H1 (cell line): ENCODE measurements around the gene CEP128. TPM values are rescaled to one million over a fixed set of nuclear protein-coding genes. Genes with fewer than 3 reads are reported as not detected.

ENCODE experiments used
- CTCF ChIA-PET: fragments of 300-600 bp; sonication (Branson Sonifier 250); formaldehyde crosslinking; loops from one replicate; lab custom pipeline; 2021; ENCODE audit not compliant: partially characterized antibody; lab: Charles Lee
- POLR2A ChIA-PET: fragments of 300-600 bp; sonication (Branson Sonifier 250); formaldehyde crosslinking; loops from one replicate; lab custom pipeline; 2021; ENCODE audit warnings: inconsistent platforms; ENCODE audit not compliant: partially characterized antibody; lab: Charles Lee
- DNase-seq, 2 experiments: peaks; one replicate each; pipeline versions ENCODE4 v3.0.0 to v3.0.0-alpha.2; 2010 to 2022; ENCODE audit warnings: low spot score in 2 of 2, low read depth in 1 of 2, mixed read lengths in 1 of 2
- FAIRE-seq: peaks from 2 replicates; lab custom pipeline; 2011; peaks lifted over from hg19 to GRCh38; lab: Jason Lieb, UNC
- H2AFZ ChIP-seq: 2 replicates; pipeline ENCODE4 v1.8.1; 2012; ENCODE audit warnings: low read length, inconsistent platforms
- H2AK5ac ChIP-seq: 2 replicates; pipeline ENCODE4 v1.6.1; 2013; ENCODE audit warnings: low read depth, low read length
- H2BK120ac ChIP-seq: replicated peaks from 2 replicates; pipeline ENCODE3; 2013; ENCODE audit warnings: low read depth, low read length, inconsistent platforms
- H2BK12ac ChIP-seq: 2 replicates; pipeline ENCODE4 v1.6.1; 2013; ENCODE audit warnings: low read depth, low read length
- H2BK15ac ChIP-seq: 2 replicates; pipeline ENCODE4 v1.6.1; 2013; ENCODE audit warnings: low read length
- H2BK20ac ChIP-seq: 2 replicates; pipeline ENCODE4 v1.6.1; 2013; ENCODE audit warnings: low read length
- H2BK5ac ChIP-seq: 2 replicates; pipeline ENCODE4 v1.6.1; 2013; ENCODE audit warnings: low read depth, low read length
- H3K14ac ChIP-seq: 2 replicates; pipeline ENCODE4 v1.6.1; 2013; ENCODE audit warnings: inconsistent platforms; ENCODE audit not compliant: insufficient read length
- H3K18ac ChIP-seq: 2 replicates; pipeline ENCODE4 v1.6.1; 2013; ENCODE audit warnings: low read length; ENCODE audit errors: extremely low read depth
- H3K23ac ChIP-seq: 2 replicates; pipeline ENCODE4 v1.6.1; 2013; ENCODE audit warnings: inconsistent platforms; ENCODE audit not compliant: insufficient read length
- H3K23me2 ChIP-seq: 2 replicates; pipeline ENCODE4 v1.6.1; 2013; ENCODE audit warnings: low read depth, low read length
- H3K27ac ChIP-seq: 2 replicates; pipeline ENCODE4 v1.6.1; 2011; ENCODE audit warnings: low read depth, low read length, inconsistent platforms
- H3K27me3 ChIP-seq, 4 experiments: replicated peaks in 1 of 4; 1 replicate in 1 of 4; 2 replicates in 3 of 4; pipeline versions ENCODE4 v1.6.1 to v1.8.1; 2011 to 2013; ENCODE audit warnings: low read length in 3 of 4, mild to moderate bottlenecking in 3 of 4, inconsistent platforms in 2 of 4, mixed read lengths in 2 of 4, moderate library complexity in 1 of 4; ENCODE audit not compliant: control insufficient read depth in 3 of 4, insufficient read depth in 3 of 4; ENCODE audit errors: extremely low read depth in 1 of 4
- H3K36me3 ChIP-seq, 4 experiments: 2 replicates each; pipeline versions ENCODE4 v1.6.1 to v1.8.1; 2011 to 2013; ENCODE audit warnings: mild to moderate bottlenecking in 4 of 4, low read length in 3 of 4, moderate library complexity in 2 of 4, control low read depth in 1 of 4, inconsistent platforms in 1 of 4; ENCODE audit not compliant: insufficient read depth in 4 of 4, control insufficient read depth in 2 of 4
- H3K4ac ChIP-seq: replicated peaks from 2 replicates; pipeline ENCODE3; 2013; ENCODE audit warnings: low read length, low read depth, mixed read lengths, inconsistent platforms; ENCODE audit not compliant: insufficient read length
- H3K4me1 ChIP-seq, 4 experiments: replicated peaks in 1 of 4; 1 replicate in 1 of 4; 2 replicates in 3 of 4; pipeline versions ENCODE4 v1.6.1 to v1.8.1; 2011 to 2013; ENCODE audit warnings: low read length in 3 of 4, inconsistent platforms in 2 of 4, mixed read lengths in 1 of 4; ENCODE audit not compliant: insufficient read depth in 4 of 4, control insufficient read depth in 3 of 4
- H3K4me2 ChIP-seq, 2 experiments: 2 replicates each; pipeline versions ENCODE4 v1.6.1 to v1.8.1; 2011 to 2013; ENCODE audit warnings: low read depth in 2 of 2, low read length in 2 of 2, control low read depth in 1 of 2, inconsistent platforms in 1 of 2, mild to moderate bottlenecking in 1 of 2; ENCODE audit not compliant: insufficient read depth in 1 of 2
- H3K4me3 ChIP-seq, 4 experiments: fragments of 200-600, 300-600 bp in 1 of 4; sonication (generic), shearing (Covaris generic), sonication (Bioruptor Twin) in 1 of 4; 2 replicates each; pipeline versions ENCODE4 v1.5.1 to v1.8.1; 2011 to 2016; ENCODE audit warnings: low read length in 4 of 4, low read depth in 3 of 4, control low read depth in 2 of 4, inconsistent platforms in 2 of 4, mild to moderate bottlenecking in 2 of 4, mixed read lengths in 1 of 4, moderate library complexity in 1 of 4; ENCODE audit not compliant: insufficient read depth in 2 of 4; ENCODE audit errors: extremely low read depth in 1 of 4
- H3K56ac ChIP-seq: replicated peaks from 2 replicates; pipeline ENCODE3; 2013; ENCODE audit warnings: low read depth, mild to moderate bottlenecking, mixed read lengths, low read length, inconsistent platforms; ENCODE audit not compliant: insufficient read length
- H3K79me1 ChIP-seq: 2 replicates; pipeline ENCODE4 v1.6.1; 2013; ENCODE audit warnings: low read depth, low read length, control low read depth
- H3K79me2 ChIP-seq, 2 experiments: 2 replicates each; pipeline versions ENCODE4 v1.6.1 to v1.8.1; 2012 to 2013; ENCODE audit warnings: low read length in 2 of 2, mild to moderate bottlenecking in 2 of 2, inconsistent platforms in 1 of 2; ENCODE audit not compliant: insufficient read depth in 2 of 2, control insufficient read depth in 1 of 2
- H3K9ac ChIP-seq, 4 experiments: replicated peaks in 1 of 4; 1 replicate in 1 of 4; 2 replicates in 3 of 4; pipeline versions ENCODE4 v1.6.1 to v1.8.1; 2011 to 2013; ENCODE audit warnings: low read depth in 3 of 4, low read length in 3 of 4, control low read depth in 2 of 4, mild to moderate bottlenecking in 2 of 4, moderate library complexity in 2 of 4, inconsistent platforms in 1 of 4; ENCODE audit errors: extremely low read depth in 1 of 4
- H3K9me3 ChIP-seq, 2 experiments: 2 replicates each; pipeline versions ENCODE4 v1.6.1 to v1.8.1; 2012 to 2013; ENCODE audit warnings: mild to moderate bottlenecking in 2 of 2, moderate library complexity in 2 of 2, control low read depth in 1 of 2, inconsistent platforms in 1 of 2, low read depth in 1 of 2, low read length in 1 of 2, mixed read lengths in 1 of 2; ENCODE audit not compliant: insufficient read depth in 2 of 2
- H4K20me1 ChIP-seq, 2 experiments: replicated peaks in 1 of 2; 2 replicates each; pipeline versions ENCODE3 to v1.8.1; 2011 to 2013; ENCODE audit warnings: inconsistent platforms in 2 of 2, low read length in 2 of 2, mild to moderate bottlenecking in 1 of 2; ENCODE audit not compliant: insufficient read depth in 2 of 2, control insufficient read depth in 1 of 2
- H4K5ac ChIP-seq: 2 replicates; pipeline ENCODE4 v1.6.1; 2013; ENCODE audit warnings: low read length, low read depth, mixed read lengths, inconsistent platforms; ENCODE audit not compliant: insufficient read length
- H4K8ac ChIP-seq: 2 replicates; pipeline ENCODE4 v1.8.0; 2013; ENCODE audit warnings: mild to moderate bottlenecking, moderate library complexity, low read length, inconsistent platforms; ENCODE audit not compliant: insufficient read depth; ENCODE audit errors: extremely low read depth
- H4K91ac ChIP-seq: replicated peaks from 2 replicates; pipeline ENCODE3; 2013; ENCODE audit warnings: low read length, mixed read lengths, inconsistent platforms; ENCODE audit not compliant: insufficient read length
- BACH1 ChIP-seq: IDR thresholded peaks from 2 replicates; pipeline ENCODE4 v1.6.1; 2012; ENCODE audit warnings: low read length, improper control_type of control experiment
- BCL11A ChIP-seq, 2 experiments: IDR thresholded peaks; one replicate each; pipeline ENCODE4 v1.6.1; 2011; ENCODE audit warnings: low read depth in 2 of 2, low read length in 2 of 2, mild to moderate bottlenecking in 2 of 2
- CHD2 ChIP-seq: IDR thresholded peaks from 2 replicates; pipeline ENCODE4 v1.6.1; 2012; ENCODE audit warnings: low read length, improper control_type of control experiment
- GABPA ChIP-seq: IDR thresholded peaks from 2 replicates; pipeline ENCODE4 v1.6.1; 2011; ENCODE audit warnings: mild to moderate bottlenecking, low read length, moderate library complexity, borderline replicate concordance; ENCODE audit not compliant: insufficient read depth
- KDM5A ChIP-seq: fragments of 200-600 bp; IDR thresholded peaks from 2 replicates; pipeline ENCODE4 v1.7.1; 2012; ENCODE audit warnings: mild to moderate bottlenecking, low read length, inconsistent platforms, mixed read lengths
- MAFK ChIP-seq: IDR thresholded peaks from 2 replicates; pipeline ENCODE4 v1.6.1; 2012; ENCODE audit warnings: low read depth, mild to moderate bottlenecking, improper control_type of control experiment, low read length
- PHF8 ChIP-seq: fragments of 200-600 bp; sonication (generic); conservative IDR thresholded peaks from 2 replicates; pipeline ENCODE4 v1.7.1; 2012; ENCODE audit warnings: low read depth, mild to moderate bottlenecking, inconsistent platforms, low read length, moderate library complexity
- POLR2A ChIP-seq, 2 experiments: IDR thresholded peaks; 1 replicate in 1 of 2; 2 replicates in 1 of 2; pipeline ENCODE4 v1.6.1; 2011; ENCODE audit warnings: low read depth in 2 of 2, low read length in 2 of 2, mild to moderate bottlenecking in 2 of 2; ENCODE audit errors: control extremely low read depth in 1 of 2
- SIRT6 ChIP-seq: IDR thresholded peaks from one replicate; pipeline ENCODE4 v1.7.1; 2012; ENCODE audit warnings: low read length, inconsistent platforms
- TAF1 ChIP-seq: IDR thresholded peaks from 2 replicates; pipeline ENCODE4 v1.6.1; 2011; ENCODE audit warnings: mild to moderate bottlenecking, low read depth, low read length
- YY1 ChIP-seq: IDR thresholded peaks from 2 replicates; pipeline ENCODE4 v1.6.1; 2011; ENCODE audit warnings: low read depth, mild to moderate bottlenecking, low read length
- ZNF274 ChIP-seq: IDR thresholded peaks from 2 replicates; pipeline ENCODE4 v1.7.0; 2012; ENCODE audit warnings: low read length, borderline replicate concordance; ENCODE audit errors: extremely low read depth
- WGBS, 2 experiments: shearing (Covaris generic) in 1 of 2; methylation state at CpG; one replicate each; pipeline versions ENCODE4 v1.1.6 to v1.1.7; 2013 to 2015; ENCODE audit warnings: low lambda C conversion rate in 2 of 2, mixed read lengths in 2 of 2, inconsistent platforms in 1 of 2, low coverage in 1 of 2, missing lambda C conversion rate in 1 of 2; ENCODE audit not compliant: insufficient replicate concordance in 2 of 2, insufficient coverage in 1 of 2, insufficient read length in 1 of 2; ENCODE audit errors: extremely low coverage in 1 of 2, missing lambda C conversion rate in 1 of 2; 5-methylcytosine and 5-hydroxymethylcytosine counted together
- polyA plus RNA-seq, 7 experiments: library from polyadenylated mRNA; depleted of rRNA in 3 of 7; stranded (reverse) in 5 of 7; unstranded in 2 of 7; fragments of >200 nt in 5 of 7; fragments of 200-250 nt in 2 of 7; gene quantifications; 1 replicate in 5 of 7; 2 replicates in 1 of 7; 4 replicates in 1 of 7; pipeline versions ENCODE4 v1.2.1 to v1.2.3, GENCODE V29; 2011 to 2013; ENCODE audit warnings: missing spikeins in 2 of 7, mixed read lengths in 2 of 7
- total RNA-seq: library from RNA; stranded (reverse); fragmentation: NEBNext Ultra II Directional; extraction: Animal tissue kit (Norgen Biotek cat#: 25700); gene quantifications from 2 replicates; pipeline ENCODE4 v1.2.1, GENCODE V29; 2021

Gene CEP128
- total and polyA plus RNA-seq, 2 of the 8 experiments (the other 6 are each of a cell fraction or from before 2014, with no cell fraction given), result 1.9 to 17.0 TPM

DNA sequence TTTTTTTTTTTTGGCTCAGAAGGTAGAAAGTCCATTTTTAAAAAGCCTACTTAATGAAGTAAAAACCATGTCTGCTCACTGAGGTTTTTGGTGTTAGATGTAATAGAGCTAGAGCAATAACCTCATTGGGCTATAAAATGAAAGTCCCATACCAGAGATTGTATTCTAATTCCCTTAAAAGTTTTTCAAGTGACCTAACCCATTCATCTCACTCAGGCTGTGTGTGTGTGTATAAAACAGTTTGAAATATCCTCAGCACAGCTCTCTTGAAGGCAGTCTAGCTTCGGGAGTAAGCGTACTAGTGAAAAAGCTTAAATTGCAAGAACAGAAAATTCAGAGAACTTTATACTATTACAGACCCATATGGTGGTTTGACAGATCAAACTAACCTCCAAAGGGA, 313.8 kb downstream of the CEP128 start:
- no peaks in the 10 kb centered on the region for H3K79me1 ChIP-seq
- no peak overlapping the region for H4K5ac ChIP-seq
- no peak overlapping the region for H3K56ac ChIP-seq
- no peak overlapping the region for H3K9ac ChIP-seq
- no peak overlapping the region for H3K4me3 ChIP-seq
- H3K4me1 ChIP-seq, result no peaks in the 10 kb centered on the region
- no peak overlapping the region for H2AFZ ChIP-seq
- no peak overlapping the region for H2BK15ac ChIP-seq
- H2BK12ac ChIP-seq, result no peak overlapping the region
- H2BK20ac ChIP-seq, result no peak overlapping the region
- no peak overlapping the region for H3K4me2 ChIP-seq
- H2BK5ac ChIP-seq, result no peak overlapping the region
- H4K91ac ChIP-seq, result no peak overlapping the region
- FAIRE-seq (no peak), DNase-seq (no peak)
- no peaks in the 10 kb centered on the region for H3K9me3 ChIP-seq
- WGBS, 2 experiments, result 95% methylated on average over 2 of the region's 2 CpGs; no CpG with 5 or more reads in 1 of the 2 experiments
- no peak overlapping the region for H3K23ac ChIP-seq
- H2AK5ac ChIP-seq, result no peak overlapping the region
- no peaks in the 10 kb centered on the region for H3K23me2 ChIP-seq
- no peak overlapping the region for H3K4ac ChIP-seq
- no peaks in the 10 kb centered on the region for H4K20me1 ChIP-seq
- TF ChIP-seq KDM5A (no peak), MAFK (no peak), POLR2A (IDR thresholded peaks at IDR 0.05; ENCODE audit: control extremely low read depth in 1 of 2, low read depth in 2 of 2, low read length in 2 of 2) (no peak), BACH1 (no peak), YY1 (no peak), TAF1 (no peak), CHD2 (no peak), ZNF274 (no peak), BCL11A (IDR thresholded peaks at IDR 0.05; ENCODE audit: low read depth in 2 of 2, low read length in 2 of 2) (no peak), PHF8 (no peak), SIRT6 (no peak), GABPA (no peak)
- POLR2A ChIA-PET, result no interaction called here
- no peaks in the 10 kb centered on the region for H3K36me3 ChIP-seq
- H3K14ac ChIP-seq, result no peak overlapping the region
- H3K18ac ChIP-seq, result no peak overlapping the region
- no peak overlapping the region for H2BK120ac ChIP-seq
- H3K79me2 ChIP-seq, result no peaks in the 10 kb centered on the region
- no peak overlapping the region for H3K27ac ChIP-seq
- H3K27me3 ChIP-seq, result no peaks in the 10 kb centered on the region
- H4K8ac ChIP-seq, result no peak overlapping the region
- CTCF ChIA-PET, result interaction anchor here (1.0 kb wide), 1 partner anchor 9 kb away, joined by 3 read pairs; no protein-coding TSS in a partner anchor
